CD4-positive, alpha-beta T cell treated with Interleukin-10 for 1 hour (primary cell): ENCODE data around the gene CYP3A7.
"Not testable (repeated sequence)": the region's sequence is repeated elsewhere in the genome, so short reads cannot be mapped to it uniquely, and the experiment has no call there.

Experiments used
- DNase-seq: peaks from one replicate; pipeline ENCODE4 v3.0.0-alpha.2; 2020

CYP3A7 gene

DNA sequence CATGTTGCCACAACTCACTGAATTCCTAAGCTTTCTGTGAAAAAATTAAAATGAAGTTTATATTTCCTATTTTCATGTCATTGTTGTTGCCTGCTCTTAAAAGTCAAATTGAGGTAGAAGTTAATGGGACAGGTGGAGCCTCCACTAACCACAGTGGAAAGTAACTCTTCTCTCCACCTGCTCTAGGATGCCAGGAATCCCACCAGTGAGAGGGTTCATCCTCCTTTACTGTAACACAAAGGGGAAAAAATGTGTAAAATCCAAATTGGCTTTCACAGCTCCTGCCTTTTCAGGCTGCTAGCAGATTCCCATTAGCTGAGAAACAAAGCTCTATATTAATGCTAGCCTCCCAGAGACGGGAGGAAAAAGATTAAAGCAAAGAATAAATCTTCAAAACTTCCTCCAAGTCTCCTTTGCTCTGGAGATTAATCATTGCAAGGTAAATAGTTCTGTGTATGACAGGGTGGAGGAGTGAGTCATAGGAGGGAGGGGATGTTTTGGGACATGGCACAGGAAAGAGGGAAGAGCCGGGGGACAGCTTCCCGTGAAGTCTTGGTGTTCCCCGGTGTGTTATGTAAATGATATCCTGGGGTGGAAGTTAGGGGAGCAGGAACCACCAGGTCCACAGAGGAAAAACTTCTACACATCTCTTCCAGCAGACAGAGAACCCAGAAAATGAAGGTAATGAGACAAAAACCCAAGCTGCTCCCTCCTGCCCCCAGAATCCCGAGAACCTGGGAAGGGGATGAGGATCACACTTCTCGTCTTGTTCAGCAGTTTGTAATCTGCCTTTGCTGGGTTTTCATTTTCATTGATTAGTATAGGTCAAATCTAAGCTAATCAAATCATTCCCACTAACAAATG is 35.9 kb downstream of the CYP3A7 start:
- not testable (repeated sequence) for DNase-seq

DNA sequence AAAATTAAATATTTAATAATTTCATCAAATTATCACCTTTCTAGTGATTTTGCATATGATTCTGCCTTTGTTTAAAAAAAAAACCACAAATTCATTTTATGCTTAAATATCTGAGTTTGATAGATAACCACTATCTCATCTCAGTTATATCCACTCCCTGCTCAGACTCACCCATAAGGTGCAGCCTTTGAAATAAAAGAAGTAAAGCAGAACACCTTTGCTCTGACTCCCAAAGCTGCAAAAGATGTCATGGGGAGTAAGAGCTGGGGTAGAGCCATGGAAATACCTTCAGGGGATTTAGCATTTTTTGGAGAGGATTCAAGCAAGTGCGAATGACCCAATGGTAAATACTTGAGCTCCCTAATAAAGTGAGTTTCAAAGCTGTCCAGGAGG is 40.1 kb downstream of the CYP3A7 start:
- no peak for DNase-seq

DNA sequence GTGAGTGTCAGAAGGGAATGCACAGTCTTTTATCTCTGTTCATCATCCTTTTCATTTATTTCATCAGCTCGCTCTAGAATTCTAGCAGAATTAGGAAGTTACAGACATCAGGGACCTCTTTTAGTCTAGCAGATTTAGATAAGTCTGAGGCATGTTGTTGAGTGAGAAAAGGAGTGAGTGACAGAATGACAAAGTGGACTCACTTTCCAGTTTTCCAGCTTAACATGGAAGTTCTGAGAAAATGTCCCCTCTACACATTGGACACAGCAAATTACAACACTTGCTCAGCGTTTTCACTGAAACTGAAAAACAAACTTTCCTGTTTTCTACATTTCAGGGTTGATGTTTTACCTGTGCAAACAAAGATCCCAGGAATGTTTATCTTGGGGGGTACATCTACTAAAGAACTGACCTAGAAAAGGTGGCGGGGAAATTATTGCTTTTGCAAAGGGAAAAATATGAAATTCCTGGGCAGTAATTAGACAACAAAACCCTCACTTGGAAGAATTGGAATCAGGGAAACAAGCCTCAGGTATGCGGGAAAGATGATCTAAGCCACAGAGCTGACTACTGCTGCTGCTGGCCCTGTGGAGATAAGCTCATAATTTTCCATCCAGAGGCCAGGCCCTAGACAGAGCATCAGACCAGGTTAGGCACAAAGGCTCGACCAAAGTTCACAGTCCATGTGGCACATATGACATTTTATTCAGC is 40.6 kb downstream of the CYP3A7 start:
- no peak for DNase-seq

DNA sequence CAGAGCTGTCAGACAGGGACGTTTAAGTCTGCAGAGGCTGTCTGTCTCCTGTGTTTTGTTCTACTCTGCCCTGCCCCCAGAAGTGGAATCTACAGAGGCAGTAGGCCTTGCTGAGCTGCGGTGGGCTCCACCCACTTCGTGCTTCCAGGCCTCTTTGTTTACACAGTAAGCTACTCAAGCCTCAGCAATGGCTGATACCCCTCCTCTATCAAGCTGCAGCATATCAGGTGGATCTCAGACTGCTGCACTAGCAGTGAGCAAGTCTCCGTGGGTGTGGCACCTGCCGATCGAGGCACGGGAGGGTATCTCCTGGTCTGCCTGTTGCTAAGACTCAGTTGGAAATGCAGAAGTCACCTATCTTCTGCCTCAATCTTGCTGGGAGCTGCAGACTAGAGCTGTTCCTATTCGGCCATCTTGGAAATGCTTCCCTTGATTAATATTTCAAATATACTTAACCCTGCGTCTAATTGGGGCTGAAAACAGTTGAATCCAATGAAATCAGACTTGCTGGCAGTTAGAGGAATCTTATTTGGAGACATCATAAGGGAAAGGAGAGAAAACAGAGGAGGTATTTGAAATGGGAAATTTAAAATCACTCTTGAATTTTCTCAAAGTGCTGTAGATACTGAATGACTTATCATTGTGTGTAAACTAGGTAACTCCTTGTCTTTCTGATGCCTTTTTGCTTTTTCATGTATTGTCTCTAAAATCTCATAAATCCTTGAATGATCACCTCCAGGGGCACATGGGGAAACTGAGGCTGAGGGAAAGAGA is 41.4 kb downstream of the CYP3A7 start:
- DNase-seq, result no peak

DNA sequence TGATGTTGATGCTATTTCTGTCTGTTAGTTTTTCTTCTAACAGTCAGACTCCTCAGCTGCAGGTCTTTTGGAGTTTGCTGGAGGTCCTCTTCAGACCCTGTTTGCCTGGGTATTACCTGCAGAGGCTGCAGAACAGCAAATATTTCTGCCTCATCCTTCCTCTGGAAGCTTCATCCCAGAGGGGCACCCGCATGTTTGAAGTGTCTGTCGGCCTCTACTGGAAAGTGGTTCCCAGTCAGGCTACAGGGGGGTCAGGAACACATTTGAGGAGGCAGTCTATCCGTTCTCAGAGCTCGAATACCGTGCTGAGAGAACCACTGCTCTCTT is 41.9 kb downstream of the CYP3A7 start:
- no peak for DNase-seq

DNA sequence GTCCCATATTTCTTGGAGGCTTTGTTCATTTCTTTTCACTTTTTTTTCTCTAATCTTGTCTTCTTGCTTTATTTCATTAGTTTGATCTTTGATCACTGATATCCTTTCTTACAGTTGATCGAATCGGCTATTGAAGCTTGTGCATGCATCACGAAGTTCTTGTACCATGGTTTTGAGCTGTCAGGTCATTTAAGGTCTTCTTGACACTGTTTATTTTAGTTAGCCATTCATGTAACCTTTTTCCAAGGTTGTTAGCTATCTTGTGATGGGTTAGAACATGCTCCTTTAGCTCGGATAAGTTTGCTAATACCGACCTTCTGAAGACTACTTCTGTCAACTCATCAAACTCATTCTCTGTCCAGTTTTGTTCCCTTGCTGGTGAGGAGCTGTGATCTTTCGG is 42.4 kb downstream of the CYP3A7 start:
- not testable (repeated sequence) for DNase-seq

DNA sequence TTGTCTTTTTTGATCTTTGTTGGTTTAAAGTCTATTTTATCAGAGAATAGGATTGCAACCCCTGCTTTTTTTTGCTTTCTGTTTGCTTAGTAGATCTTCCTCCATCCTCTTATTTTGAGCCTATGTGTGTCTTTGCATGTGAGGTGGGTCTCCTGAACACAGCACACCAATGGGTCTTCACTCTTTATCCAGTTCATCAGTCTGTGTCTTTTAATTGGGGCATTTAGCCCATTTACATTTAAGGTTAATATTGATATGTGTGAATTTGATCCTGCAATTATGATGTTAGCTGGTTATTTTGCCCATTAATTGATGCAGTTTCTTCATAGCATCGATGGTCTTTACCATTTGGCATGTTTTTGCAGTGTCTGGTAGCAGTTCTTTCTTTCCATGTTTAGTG is 43.3 kb downstream of the CYP3A7 start:
- not testable (repeated sequence) for DNase-seq

DNA sequence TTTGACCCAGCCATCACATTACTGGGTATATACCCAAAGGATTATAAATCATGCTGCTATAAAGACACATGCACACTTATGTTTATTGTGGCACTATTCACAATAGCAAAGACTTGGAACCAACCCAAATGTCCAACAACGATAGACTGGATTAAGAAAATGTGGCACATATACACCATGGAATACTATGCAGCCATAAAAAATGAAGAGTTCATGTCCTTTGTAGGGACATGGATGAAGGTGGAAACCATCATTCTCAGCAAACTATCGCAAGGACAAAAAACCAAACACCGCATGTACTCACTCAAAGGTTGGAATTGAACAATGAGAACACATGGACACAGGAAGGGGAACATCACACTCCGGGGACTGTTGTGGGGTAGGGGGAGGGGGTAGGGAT is 44.1 kb downstream of the CYP3A7 start:
- DNase-seq, result not testable (repeated sequence)

DNA sequence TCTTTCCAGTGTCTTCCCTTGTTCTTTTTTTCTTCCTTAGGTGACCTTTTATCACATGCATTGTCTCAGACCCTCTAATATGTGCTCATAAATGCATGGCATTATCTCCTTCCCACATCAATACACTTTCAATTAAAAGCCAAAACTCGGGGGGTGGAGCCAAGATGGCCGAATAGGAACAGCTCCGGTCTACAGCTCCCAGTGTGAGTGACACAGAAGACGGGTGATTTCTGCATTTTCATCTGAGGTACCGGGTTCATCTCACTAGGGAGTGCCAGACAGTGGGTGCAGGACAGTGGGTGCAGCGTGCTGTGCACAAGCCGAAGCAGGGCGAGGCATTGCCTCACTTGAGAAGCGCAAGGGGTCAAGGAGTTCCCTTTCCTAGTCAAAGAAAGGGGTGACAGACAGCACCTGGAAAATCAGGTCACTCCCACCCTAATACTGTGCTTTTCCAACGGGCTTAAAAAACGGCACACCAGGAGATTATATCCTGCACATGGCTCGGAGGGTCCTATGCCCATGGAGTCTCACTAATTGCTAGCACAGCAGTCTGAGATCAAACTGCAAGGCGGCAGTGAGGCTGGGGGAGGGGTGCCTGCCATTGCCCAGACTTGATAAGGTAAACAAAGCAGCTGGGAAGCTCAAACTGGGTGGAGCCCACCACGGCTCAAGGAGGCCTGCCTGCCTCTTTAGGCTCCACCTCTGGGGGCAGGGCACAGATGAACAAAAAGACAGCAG is 49.0 kb downstream of the CYP3A7 start:
- not testable (repeated sequence) for DNase-seq

DNA sequence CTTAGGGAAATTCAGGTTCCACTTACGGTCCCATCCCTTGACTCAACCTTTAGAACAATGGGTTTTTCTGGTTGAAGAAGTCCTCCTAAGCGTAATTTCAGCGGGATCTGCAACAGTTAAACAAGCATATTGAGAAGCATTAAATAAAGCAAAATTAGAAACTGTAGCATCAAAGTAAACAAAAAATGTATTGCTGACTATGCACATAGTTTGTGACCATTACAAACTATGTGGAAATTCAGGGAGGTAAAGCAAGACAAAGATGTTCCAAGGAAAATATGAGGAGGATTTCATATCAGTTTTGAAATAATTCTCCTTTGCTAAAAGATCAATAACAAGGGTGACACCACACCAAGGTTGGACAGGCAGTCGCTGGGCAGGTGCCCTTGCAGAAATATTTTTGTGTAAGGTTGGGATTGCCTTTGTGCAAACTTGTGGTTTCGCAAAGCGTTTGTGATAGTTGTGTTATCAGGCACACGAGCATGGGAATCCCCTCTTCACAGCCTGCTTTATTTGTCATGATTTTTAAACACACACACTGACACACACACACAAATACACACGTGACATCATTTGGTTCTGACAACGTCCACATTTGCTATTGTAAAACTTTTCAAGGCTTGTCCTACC is 49.8 kb downstream of the CYP3A7 start:
- no peak for DNase-seq

DNA sequence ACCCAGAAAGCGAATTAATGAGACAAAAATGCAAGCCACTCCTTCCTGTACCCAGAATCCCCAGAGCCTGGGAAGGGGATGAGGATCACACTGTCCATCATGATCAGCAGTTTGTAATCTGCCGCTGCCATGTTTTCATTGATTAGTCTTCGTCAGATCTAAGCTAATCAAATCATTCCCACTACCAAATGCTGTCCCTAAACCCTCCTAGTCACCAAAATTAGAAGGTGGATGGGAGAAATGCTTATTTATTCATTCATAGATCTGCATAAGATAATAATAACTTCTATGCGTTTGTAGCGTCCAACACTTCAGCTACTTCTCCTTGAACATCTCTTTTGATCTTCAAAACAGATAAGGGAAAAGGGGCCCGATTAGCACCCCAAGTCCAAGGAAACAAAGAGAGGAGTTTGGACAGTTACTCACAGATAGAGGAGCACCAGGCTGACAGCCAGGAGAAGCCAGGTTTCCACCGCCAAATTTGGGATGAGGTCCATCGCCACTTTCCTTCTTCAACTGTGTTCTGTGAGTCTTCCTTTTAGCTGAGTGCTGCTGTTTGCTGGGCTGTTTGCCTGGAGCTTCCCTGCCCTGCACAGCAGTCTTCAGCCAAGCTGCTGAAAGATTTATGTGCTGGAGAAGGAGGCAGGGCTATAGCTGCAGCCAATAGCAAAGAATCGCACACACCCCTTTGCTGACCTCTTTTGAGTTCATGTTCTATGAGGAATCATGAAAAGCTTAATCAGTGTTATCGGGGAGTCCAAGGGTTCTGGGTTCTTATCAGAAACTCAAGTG is 55.4 kb downstream of the CYP3A7 start, which contains the start of gene CYP3A5:
TSS of gene CYP3A5 (minus strand) at position 597 of the 792 bp plus-strand sequence. CDS start at position 497, 100 bp downstream.
- DNase-seq, result no peak

DNA sequence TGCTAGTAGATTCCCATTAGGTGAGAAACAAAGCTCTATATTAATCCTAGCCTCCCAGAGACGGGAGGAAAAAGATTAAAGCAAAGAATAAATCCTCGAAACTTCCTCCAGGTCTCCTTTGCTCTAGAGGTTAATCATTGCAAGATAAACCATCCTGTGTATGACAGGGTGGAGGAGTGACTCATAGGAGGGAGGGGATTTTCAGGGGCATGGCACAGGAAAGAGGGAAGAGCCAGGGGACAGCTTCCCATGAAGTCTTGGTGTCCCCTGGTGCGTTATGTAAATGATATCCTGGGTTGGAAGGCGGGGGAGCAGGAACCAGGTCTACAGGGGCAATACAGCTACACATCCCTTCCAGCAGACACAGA is 56.0 kb downstream of the CYP3A7 start:
- no peak for DNase-seq

DNA sequence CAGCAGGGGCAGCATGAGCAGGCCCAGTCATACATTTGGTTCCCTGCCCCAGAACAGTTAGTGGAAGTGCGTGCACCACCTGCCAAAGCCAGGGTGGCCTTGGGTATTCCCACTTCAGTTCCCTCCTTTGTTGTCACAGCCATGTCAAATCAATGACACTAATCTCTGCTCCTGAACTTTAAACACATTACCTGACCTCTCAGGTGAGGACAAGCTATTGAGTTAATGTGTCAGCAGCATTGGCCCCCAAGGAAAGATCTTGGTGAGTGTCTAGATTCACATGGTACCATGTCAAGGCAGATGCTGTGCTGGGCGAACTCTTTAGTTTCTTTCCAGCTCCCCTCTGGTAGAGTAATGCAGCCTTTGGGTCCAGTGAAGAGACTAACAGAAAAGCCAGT is 57.3 kb downstream of the CYP3A7 start:
- DNase-seq, result no peak

DNA sequence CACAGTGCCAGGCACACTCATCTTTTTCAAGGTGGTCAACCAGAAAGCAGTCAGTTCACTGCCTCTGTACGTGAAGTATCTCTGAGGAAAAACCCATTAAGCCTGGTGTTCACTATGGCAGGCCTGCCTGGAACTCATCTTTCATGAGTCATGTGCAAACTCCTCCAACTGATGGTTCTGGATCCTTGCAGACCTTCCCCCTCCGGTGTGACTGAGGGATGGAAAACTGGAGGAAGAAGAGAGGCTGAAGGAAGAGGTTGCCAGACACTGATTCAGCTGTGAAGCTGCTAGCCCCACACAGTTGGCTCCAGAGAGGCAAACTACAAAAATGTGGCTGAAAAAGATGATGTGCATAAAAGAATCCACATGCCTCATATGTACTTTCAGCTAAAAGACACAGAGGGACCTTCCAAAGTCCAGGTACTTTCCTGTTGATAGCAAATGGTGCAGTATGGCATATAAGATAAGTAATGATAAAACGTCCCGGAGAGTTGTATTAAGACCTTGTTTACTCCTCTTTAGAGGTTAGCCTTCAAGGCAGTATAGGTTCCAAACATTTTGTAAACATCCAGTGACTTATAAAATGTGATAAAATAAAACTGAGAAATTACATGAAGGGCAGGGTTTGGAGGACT is 57.9 kb downstream of the CYP3A7 start:
- no peak for DNase-seq

DNA sequence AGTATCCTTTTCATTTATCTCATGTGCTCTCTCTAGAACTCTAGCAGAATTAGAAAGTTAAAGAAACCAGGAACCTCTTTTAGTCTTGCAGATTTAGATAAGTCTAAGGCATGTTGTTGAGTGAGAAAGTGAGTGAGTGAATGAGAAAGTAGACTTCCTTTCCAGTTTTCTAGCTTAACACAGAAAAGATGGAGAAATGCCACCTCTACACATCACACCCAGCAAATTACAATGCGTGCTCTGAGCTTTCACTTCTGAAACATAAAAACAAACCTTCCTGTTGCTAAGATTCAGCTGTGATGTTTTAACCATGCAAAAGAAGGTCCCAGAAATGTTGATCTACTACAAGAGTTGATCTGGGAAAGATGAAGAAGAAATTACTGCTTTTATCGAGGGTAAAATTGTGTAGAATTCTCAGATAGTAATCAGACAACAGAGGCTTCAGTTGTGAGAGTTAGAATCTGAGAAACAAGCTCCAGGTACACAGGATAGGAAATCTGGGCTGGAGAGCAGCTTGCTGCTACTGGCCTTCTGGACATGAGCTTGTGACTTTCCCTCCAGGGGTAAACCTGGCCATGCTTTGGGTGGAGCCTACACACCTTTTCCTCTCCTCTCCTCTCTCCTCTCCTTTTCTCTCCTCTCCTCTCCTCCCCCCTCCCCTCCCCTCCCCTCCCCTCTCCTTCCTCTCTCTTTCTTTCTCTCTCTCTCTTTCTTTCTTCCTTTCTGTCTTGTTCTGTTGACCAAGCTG is 59.8 kb downstream of the CYP3A7 start:
- no peak for DNase-seq

DNA sequence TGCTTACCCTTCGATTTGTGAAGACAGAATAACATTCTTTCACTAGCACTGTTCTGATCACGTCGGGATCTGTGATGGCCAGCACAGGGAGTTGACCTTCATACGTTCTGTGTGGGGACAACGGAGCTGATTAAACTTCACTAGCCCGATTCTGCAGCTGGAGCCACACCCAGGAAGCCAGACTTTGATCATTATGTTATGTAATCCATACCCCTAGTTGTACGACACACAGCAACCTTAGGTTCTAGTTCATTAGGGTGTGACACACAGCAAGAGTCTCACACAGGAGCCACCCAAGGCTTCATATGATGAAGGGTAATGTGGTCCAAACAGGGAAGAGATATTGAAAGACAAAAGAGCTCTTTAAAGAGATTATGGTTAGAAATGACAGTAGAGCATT is 62.4 kb downstream of the CYP3A7 start:
- DNase-seq, result no peak

DNA sequence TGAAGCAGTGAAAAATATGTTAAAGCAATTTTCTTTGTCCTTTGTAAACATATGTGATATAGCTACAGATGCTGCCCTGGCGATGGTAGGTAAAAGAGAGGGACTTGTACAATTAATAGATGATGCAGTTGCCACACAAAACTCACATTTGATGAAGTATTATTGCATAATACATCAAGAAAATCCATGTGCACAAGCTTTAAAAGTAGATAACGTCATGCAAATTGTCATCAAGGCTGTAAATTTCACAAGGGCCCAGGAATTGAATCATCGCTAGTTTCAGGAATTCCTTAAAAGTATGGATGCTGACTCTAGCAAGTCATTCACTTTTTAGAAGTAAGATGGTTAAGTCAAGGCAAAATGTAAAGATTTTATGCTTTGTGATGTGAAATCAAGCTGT is 65.2 kb downstream of the CYP3A7 start:
- DNase-seq, result no peak

DNA sequence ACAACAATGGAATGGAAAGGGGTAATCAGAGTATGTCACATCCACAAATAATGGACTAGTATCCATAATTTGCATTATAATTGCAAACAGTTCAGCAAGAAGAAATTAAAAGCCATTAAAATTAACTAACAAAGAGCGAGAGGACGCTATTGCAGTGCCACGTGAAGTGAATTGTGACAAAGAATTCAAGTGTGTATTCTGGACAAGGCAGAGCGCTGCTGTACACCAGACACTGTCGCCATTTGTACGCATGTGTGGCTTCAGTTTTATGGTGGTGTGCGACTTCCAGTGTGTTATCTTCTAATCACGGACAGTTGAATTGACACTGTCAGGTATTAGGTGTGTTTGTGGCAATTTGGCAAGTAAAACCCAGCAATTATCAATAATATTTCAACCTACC is 66.5 kb downstream of the CYP3A7 start:
- no peak for DNase-seq

DNA sequence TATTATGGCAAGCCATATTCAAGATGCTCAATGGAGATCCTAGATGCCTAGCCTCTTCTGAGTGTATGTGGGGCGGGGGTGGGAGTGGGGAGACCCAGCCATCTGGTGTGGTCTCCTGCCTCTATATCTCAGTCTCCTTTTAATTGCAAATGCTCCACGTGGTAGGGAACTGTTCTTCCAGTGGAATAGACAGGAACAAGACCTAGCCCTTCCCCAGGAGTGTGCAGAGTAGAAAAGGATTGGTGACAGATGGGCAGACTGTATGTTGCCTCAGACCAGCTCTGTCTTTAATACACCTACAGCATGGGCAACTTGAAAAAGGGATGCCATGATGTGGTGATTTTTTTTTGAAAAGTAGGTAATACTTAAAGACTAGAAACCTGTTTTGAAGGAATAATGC is 67.8 kb downstream of the CYP3A7 start:
- DNase-seq, result no peak

DNA sequence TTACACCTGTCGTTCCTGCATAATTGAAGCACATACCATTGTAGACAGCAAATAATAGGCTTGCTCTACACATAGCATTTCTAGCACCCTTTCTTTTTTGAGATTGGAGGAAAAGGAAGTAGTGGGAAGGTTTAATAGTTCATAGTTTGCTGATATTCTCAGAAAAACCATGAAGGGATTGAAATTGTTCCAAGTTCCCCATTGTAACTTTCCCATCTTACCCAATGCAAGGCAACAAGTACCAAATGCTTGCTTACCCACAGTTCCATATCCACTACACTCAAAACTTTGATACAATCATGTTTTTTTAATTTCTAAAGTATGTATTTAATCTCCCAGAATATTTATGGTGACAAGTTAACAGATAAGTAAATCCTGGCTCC is 69.0 kb downstream of the CYP3A7 start:
- no peak for DNase-seq
